Measurements from ENCODE around the gene PTPRT.

- TF ChIP-seq POLR2A (IDR thresholded peaks at IDR 0.05) (no peak), CTCF (IDR thresholded peaks at IDR 0.05) (no peak)
Measured at GRCh38 chr20:42212391-42212790, 977.3 kb downstream of the PTPRT start.

All from transverse colon (tissue), 3 donors.